ENCODE data around the gene FAM13C.
"Not testable (repeated sequence)": the region's sequence is repeated elsewhere in the genome, so short reads cannot be mapped to it uniquely, and the experiment has no call there.

The FAM13C gene

DNA sequence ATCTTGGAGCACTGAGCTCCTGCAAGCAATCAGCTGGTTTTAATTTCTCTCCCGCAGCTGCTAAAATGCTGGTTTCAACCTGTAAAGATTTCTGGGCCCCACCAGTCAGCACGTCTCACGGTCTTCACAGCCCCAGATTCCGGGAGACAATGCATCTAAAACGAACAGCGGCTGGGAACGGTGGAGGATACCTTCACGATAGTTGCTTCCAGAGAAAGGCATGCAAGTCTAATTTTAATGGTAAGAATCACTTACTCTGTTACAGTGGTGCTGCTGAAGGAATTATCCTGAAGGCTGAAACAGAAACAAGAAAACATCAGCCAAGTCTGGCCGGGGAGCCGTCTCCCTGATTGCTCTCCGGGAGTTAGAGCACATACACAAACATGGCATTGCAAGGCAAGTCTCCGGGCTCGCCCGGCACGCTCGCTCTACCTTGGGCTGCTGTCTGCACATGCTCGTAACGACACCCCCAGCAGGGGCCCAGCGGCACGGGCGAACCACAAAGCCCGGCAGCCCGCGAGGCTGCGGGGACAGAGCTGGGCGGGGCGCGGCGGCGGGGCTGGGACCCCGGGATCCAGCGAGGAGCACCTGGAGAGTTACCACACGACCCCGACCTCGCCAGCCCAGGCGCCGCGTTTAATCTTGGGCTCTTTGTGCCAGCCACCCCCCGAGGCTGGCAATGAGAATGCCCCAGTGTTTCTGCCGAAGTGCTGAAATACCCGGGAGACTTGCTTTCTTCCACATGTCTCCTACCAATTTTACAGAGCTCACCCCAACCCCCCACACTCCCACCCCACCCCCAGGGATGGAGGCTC lies at the start of gene FAM13C:
Gene FAM13C, minus strand, starts transcription at position 406 of the 815 bp plus-strand sequence. Its CDS starts 89 bp downstream, at position 317.
- peak; percentile 5 for DNase-seq

DNA sequence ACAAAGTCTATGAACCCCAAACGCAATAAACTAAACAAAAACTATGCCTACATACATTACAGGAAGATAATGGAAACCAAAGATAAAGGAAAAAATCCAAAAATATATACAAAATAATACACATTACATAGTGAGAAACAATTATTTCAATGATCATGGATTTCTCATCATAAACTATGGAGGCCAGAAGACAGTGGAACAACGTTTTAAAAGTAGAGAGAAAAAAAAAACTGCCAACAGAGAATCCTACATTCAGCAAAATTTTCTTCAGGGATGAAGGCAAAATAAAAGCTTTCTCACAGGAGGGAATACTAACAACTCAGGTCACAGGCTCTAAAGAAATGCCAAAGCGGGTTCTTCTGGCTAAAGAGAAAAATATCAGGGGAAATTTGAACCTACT lies 42.9 kb upstream of the FAM13C start:
- no peak for DNase-seq

DNA sequence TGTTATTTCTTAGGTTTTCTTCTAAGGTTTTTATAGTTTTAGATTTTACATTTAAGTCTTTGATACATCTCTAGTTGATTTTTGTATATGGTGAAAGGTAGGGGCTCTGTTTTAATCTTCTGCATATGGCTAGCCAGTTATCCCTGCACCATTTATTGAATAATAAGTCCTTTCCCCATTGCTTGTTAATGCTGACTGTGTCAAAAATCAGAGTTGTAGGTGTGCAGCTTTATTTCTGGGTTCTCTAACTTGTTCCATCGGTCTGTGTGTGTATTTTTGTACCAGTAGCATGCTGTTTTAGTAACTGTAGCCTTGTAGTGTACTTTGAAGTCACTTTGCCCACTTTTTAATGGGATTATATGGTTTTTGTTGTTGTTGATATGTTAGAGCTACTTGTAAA lies 37.9 kb upstream of the FAM13C start:
- DNase-seq = no peak

DNA sequence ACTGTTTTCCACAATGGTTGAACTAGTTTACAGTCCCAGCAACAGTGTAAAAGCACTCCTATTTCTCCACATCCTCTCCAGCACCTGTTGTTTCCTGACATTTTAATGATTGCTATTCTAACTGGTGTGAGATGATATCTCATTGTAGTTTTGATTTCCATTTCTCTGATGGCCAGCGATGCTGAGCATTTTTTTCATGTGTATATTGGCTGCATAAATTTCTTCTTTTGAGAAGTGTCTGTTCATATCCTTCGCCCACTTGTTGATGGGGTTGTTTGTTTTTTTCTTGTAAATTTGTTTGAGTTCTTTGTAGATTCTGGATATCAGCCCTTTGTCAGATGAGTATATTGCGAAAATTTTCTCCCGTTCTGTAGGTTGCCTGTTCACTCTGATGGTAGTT lies 37.0 kb upstream of the FAM13C start:
- DNase-seq = not testable (repeated sequence)

DNA sequence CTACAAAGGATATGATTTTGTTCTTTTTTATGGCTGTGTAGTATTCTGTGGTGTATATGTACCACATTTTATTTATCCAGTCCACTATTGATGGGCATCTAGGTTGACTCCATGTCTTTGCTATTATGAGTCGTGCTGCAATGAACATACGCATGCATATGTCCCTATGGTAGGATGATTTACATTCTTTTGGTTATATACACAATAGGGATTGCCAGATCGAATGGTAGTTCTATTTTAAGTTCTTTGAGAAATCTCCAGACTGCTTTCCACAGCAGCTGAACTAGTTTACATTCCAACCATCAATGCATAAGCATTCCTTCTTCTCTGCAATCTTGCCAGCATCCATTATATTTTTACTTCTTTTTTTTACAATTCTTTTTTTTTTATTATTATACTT lies 35.6 kb upstream of the FAM13C start:
- DNase-seq = no peak

DNA sequence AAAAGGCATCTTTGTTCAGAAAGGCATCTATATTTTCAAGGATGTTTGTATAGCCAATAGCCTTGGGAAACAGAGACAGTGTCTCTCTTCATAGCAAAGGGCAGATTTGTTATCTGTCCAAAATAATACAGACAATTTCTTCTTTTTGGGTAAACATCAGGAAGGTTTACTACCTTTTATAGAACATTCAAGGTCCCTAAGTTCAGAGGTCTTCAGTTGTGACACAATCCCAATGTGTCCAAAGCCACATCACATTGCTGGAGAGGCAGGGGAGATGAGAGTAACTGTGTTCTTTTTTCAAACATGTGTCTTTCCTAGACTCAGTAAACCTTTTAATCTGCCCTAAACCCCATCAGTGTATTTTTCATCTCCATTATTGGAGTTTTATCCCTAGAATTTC lies 33.6 kb upstream of the FAM13C start:
- no peak for DNase-seq

DNA sequence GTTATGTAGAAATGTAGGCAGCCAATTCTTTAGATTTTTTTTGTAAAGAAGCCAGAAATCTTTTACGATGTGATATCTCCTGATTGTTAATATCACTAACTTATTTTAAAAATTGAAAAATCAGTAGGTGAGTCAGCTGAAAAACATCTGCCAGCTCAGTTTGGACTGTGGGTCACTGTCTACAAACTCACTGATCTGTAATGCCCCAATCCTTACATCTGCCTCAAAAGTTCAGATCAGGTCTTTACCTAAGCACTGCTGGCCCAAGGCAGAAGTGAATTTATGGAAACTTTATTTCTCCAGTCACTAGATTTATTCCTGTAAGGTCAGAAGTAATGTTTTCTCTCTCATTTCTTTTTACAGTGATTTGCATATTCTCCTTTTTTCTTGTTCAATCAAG lies 31.0 kb upstream of the FAM13C start:
- DNase-seq = no peak

DNA sequence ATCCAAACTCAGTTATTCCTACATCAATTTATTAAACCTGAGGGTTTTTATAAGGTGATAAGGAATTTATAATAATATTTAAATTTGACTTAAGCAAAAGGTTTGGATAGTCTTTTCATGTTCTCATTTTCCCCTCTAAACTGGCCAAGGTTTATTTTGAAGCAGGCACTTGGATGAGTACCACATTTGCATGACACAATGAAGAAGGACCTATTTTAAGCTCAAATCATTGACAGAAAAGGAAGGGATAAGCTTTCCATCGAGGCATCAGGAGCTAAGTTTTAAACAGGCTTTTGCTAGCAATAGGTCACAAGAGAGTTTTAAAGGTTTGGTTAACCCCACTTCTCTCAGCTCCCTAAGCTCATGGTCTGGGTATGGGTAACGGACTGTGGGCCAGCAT lies 28.7 kb upstream of the FAM13C start:
- DNase-seq = no peak

DNA sequence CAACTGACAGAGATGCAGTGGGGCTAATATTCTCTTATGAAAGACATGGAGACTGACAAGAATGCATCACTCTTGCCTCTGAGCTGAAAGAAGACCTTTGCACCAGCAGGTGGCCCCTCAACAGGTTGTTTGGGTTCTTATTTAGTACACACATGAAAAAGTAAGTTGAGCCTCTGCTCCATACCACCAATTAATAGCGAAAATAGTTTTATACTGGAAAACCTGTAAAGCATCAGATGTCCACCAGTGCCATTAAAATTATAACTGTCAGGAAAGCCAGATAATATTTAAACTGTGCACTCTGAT lies 26.3 kb upstream of the FAM13C start:
- DNase-seq = no peak

DNA sequence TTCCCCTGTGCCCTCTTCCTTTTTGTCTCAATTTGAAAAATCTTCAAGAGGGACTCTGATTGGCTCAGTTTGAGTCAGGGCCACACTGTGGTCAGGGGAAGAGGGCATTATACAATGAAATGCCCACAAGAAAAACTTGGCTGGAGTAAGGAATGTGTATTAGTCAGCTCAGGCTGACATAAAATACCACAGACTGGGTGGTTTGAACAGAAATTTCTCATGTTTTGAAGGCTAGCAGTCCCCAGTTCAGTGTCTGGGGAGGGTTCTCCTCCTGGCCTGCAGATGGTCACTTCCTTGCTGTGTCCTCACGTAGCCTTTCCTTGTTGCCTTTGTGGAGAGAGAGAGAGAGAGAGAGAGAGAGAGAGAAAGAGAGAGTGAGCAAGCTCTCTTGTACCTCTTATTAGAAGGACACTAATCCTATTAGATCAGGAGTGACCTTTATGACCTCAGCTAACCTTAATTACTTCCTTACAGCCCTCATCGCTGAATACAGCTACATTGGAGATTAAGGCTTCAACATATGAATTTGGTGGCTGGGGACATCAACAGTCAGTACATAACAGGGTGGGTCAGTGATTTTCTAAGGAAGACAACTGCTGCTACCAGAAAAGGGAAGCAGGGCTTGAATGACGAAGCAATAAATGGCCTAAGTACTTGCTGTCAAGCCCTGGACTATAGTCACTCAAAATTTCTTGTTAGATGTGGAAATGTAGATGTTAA lies 25.8 kb upstream of the FAM13C start:
- DNase-seq = no peak

DNA sequence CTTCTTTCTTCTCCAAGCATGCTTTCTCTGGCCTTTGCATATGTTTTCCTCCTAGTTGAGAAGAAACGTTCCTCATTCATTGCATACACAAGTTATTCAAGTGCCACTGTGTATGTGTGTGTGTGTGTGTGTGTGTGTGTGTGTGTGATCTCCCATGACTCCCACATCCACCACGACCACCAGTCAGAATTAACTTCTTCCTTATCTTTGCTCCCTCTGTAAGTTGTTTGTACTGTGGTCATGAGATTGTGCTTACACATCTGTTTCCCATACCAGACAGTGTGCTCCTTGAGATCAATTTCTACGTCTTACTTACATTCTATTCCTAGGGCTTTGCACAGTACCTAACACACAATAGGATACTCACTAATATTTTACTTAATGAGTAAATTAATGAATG lies 22.4 kb upstream of the FAM13C start:
- DNase-seq = no peak

DNA sequence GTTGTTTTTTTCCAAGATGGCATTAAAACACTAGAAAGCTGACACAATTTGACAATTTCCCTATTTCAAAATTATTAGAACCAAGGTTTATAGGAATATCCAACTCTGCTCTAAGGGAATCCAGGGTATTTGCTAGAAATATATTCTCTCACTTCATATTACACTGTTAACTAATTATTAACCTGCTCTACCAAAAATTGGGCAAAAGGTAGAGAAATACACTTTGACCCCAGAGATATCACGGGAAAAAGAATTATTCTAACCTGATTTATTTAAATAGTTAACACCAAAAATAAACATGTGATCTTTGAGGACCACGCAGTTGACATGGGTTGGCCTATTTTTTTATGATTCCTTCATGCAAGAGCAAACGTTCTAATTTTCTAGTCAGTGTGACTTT lies 21.6 kb upstream of the FAM13C start:
- DNase-seq = no peak

DNA sequence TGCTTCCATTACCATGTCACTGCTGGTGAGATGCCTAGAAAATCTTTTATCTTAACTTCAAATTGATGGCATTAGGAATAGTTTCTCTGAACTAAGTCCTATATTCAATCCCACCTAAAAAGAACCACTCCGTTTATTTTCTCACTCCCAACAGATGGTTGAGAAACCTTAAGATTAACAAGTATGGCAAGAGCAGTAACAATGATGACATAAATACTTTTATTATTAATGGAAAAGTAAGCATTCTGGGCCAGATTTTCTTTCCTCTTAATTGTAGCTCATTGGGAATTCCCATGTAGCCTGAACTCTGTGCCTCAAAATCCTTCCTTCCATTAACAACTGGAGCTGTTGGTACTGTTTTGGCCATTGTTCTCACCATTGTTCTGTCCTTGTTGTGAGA lies 21.1 kb upstream of the FAM13C start:
- no peak for DNase-seq

DNA sequence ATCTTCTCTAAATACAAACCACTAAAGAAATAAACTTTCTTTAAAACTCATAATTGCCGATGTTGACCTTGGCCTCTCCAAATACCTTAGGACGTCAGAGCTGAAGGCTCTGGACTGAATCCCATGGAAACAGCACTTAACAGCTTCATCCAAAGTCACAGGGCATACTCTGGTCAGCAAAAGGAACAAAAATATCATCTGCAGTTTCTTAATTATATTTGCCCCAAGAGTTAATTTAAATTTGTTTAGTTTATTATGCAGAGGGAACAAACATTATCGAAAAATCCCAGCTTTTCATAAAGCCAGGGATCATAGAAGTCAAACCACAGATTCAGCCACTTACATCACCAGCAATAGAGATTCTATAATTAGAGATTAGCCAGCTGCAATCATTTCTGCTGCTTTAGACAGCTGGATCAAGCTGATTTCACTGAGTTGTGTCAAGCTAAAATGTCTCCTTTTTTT lies 20.5 kb upstream of the FAM13C start:
- DNase-seq = no peak

DNA sequence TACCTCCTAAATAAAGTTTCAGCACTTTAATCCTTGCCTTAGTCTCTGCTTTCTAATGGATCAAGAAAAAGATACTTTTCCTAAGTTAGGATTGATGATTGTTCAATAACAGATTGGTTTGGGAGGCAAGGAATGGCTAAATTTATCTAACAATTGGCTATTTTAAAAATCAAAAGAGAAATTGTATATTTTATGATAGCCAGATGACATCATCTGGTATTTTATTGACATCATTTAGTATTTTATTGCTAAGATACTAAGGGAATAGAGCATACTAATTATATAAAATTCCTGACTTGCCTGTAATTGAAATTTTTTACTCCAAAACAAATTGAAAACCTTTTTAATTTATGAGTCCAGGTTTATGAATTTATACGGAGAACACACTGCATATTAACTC lies 19.3 kb upstream of the FAM13C start:
- DNase-seq = no peak

DNA sequence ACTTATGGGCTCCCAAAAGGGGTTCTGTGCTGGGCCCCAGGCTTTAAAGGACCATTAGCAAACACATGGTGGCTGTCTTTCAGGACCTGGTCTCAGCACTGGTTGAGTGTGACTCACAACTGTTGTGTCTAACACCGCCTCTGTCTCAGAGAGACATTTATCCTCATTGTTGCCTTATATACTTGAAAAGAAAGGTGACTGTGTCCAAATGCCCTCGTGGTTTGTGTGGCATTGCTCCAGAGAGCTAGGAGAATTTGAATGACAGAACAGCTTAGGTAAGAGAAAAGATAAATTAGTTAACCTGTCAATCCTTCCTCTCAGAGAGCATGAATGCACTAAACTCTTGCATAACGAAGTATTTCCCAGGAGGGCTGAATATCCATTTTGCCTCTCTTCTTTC lies 14.5 kb upstream of the FAM13C start:
- DNase-seq = no peak

DNA sequence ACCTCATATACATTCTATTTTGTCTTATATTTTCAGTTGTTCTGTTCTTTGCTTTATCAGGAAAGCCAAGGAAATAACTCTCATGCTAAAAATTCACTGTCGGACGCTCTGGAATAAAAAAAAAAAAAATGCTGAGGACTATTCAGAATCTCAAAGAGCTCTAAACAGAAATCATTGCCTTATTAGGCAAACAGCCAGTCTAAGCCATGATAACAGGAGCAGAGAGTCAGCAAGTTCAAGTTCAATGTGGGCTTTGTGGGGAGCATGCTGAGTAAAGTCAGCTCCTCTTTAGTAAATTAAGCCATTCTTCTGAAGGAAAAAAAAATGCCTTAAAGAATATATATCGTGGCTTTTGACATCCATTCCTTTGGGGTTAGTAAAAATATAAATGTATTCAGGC lies 13.6 kb upstream of the FAM13C start:
- no peak for DNase-seq

DNA sequence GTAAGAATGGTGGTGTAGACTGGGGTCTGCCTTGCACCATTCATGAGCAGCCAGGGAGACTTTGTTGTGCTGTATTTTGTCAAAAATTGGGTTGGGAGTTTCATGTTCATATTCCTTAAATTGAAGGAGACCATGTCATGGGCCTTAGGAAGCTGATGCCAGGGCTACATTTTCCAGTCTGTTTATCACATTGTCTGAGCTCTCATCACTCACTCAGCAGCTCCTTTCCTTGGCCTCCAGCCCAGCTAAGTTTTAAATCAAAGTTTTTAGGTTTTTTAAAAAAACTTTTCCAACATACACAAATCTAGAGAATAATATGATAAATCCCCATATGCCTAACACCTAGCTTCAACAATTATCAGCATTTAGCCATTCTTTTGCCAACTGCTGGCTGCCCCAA lies 12.6 kb upstream of the FAM13C start:
- DNase-seq = no peak

DNA sequence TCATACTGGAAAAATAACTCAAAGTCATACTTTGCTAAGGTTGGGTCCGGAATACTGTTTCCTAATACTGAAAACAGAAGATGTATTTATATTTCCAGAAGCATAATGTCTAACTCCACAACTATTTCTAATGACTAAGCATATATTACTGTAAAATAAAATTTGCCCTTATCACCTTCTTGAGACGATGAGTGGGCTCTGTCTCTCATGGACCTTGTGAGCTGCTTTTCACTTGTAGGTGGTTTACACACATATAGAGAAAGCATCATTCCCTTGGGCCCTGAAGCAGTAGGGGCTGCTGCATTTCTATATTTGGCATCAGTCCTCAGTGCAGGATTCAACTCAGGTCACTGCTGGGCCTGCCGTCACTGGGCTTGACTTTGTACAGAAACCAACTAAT lies 10.7 kb upstream of the FAM13C start:
- no peak for DNase-seq

DNA sequence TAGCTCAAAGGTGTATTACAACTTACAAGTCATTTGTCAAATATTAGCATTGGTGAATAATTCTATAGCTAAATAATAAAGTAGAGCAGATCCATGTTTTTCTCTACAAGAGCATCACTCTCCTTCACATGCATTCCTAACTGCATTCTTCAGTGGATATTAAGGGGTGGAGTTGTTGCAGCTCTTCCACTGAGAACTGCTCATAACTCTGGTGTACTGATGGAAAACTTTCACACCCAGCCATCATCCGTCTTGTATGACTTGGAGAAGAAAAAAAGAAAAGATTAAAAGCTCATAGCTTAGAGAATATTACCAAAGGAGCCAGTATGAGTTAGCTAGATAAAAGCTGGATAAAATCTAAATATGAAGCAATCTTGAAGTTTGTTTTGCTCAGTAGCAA lies 10.2 kb upstream of the FAM13C start:
- DNase-seq = no peak

DNA sequence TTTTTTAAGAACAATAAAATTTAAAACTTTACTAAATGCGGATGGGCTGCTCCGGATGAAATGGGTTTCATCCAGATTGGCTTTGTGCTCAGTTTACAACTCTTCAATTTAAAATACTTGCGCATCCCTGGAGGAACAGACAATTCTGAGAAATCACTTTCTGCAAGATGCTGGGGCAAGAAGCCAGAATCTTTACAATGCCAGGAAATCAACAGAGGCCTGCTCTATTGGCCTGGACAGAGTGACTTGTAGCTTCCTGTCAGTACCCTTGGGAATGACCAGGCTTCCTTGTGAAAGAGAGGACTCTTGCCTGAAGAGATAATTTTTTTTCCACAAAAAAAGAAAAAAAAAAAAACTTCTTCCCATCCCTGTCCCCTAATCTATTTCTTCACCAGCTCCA lies 3.9 kb upstream of the FAM13C start:
- no peak for DNase-seq

DNA sequence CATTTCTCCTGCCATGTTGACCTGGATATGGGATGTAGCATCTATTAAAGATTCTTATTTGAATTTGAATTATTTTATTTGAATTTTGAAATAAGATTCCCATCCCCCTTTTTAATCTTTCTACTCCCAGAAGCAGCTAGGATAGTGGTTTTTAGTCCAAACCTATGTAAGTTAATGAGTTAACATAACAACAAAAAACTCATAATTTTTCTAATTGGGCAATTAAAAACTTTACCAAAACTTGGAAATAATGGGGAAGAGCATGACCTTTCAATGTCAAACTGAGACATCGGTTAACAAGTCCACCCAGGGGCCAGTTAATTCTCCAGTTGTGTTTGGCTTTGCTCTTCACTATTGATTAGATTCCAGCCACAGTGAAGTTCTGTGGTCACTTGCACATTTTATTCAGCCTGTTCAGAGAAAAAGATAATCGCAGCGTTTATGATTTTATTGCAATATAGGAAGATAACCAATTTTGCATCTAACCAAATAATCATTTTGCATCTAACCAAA lies 1.2 kb upstream of the FAM13C start:
- no peak for DNase-seq

DNA sequence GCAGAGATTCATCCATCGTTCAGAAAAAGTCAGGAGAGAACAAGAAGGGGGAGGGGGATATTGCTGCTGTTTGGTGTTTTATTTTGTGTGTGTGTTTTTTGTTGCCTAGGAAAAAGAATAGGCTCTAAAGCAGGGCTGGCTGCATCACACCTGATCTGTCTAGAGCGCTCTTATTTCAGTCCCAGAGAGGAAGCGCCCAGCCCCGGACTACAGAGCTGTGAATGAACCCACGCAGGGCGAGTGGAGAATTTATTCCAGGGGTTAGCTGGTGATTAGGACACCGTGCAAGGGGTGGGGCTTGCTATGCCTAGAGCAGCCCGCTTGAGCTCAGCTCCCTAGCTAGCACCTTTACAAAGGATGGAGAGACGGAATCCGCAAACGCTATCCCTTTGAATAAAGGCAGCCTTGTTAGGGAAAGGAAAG lies 621 bp upstream of the FAM13C start:
- no peak for DNase-seq

DNA sequence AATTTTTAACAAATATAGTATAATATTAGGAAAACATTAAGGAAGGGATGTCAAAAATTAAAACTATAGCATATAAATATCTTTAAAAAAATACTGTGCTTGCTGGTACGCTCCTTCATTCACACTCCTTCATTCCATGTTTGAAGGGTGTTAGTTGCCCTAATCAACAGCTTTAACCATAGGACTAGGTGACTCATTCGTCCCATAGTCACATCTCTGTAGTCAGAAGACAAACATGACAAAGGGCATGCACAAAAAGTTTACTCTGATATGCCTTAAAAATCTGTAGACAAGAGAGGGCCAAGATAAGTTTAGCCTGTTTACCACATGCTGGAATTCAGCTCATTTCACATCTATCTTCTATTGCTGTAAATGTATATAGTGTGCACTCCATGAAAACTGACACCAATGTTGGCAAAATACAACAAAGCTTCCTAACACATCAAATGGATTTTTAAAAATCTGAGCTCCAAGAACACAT lies 646 bp downstream of the FAM13C start:
- no peak for DNase-seq
